RWPE1 (cell line): ENCODE results near the gene MAST2.

ENCODE experiments used
- CTCF ChIA-PET: fragments of 350-600 bp; sonication (Branson Sonifier 250); formaldehyde crosslinking; extraction: SDS; loops from one replicate; lab custom pipeline; 2021; lab: Yijun Ruan, JAX
- POLR2A ChIA-PET: fragments of 400-600 bp; formaldehyde crosslinking; extraction: SDS; loops from one replicate; lab custom pipeline; 2020; ENCODE audit warnings: antibody characterized with exemption; ENCODE audit not compliant: low non-redundant PET; lab: Yijun Ruan, JAX
- DNase-seq: peaks from one replicate; pipeline ENCODE4 v3.0.0; 2012; ENCODE audit warnings: low spot score
- H3K27ac ChIP-seq: fragments of 450-650 bp; 2 replicates; pipeline ENCODE4 v1.5.1; 2017
- TF ChIP-seq, protein P1 (sequence below): fragments of 450-650 bp; conservative IDR thresholded peaks from 2 replicates; pipeline ENCODE4 v1.5.1; 2017; ENCODE audit warnings: low read depth, mild to moderate bottlenecking

Gene MAST2

DNA sequence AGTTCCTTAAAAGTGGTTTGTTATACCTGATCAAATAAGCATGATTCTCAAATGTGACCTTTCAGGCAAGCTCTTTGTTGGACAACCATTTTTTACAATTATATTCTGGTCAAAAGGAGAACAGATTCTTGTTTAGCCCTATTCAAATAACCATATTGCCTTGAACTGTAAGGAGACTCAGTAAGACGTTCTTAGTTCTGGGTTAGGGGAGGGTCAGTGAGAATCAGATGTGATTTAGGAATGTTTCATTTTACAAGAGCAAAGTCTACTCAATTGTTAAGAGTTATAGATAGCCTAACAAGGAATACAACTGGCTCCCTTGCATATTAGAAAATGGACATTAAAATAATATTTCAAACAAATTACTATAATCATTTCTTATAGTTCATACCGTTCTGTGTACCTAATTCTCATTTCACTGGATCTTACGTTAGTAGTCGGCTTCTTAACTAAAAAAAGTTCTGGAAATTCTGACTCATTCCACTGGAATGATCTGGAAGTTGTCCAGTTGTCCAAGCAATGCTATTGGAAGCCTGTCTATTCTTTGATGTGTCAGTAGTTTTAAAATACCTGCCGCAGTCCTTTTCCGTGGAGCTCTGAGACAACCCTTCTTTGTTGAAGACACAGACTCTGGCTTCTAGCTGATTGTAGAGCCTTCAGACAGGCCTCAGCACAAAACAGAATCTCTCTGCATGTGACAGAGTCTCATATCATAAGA lies 88.8 kb downstream of the MAST2 start:
- CTCF ChIA-PET = no interaction called here
- TF ChIP-seq, protein P1, sequence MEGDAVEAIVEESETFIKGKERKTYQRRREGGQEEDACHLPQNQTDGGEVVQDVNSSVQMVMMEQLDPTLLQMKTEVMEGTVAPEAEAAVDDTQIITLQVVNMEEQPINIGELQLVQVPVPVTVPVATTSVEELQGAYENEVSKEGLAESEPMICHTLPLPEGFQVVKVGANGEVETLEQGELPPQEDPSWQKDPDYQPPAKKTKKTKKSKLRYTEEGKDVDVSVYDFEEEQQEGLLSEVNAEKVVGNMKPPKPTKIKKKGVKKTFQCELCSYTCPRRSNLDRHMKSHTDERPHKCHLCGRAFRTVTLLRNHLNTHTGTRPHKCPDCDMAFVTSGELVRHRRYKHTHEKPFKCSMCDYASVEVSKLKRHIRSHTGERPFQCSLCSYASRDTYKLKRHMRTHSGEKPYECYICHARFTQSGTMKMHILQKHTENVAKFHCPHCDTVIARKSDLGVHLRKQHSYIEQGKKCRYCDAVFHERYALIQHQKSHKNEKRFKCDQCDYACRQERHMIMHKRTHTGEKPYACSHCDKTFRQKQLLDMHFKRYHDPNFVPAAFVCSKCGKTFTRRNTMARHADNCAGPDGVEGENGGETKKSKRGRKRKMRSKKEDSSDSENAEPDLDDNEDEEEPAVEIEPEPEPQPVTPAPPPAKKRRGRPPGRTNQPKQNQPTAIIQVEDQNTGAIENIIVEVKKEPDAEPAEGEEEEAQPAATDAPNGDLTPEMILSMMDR = no peak
- DNase-seq = peak; percentile 84
- POLR2A ChIA-PET = no interaction called here
- H3K27ac ChIP-seq = no peak overlapping the region

GRCh38 chr1:45894331-45894730 lies 90.9 kb downstream of the MAST2 start:
- POLR2A ChIA-PET = no interaction called here
- TF ChIP-seq, protein P1 = no peak
- H3K27ac ChIP-seq = no peak overlapping the region
- CTCF ChIA-PET = no interaction called here
- DNase-seq = no peak

GRCh38 chr1:45894921-45895320 lies 91.5 kb downstream of the MAST2 start:
- DNase-seq = no peak
- TF ChIP-seq, protein P1 = no peak
- POLR2A ChIA-PET = interaction anchor here (0.7 kb wide), 1 partner anchor 8 kb away, joined by 3 read pairs; no protein-coding TSS in a partner anchor
- no peak overlapping the region for H3K27ac ChIP-seq
- CTCF ChIA-PET = no interaction called here

DNA sequence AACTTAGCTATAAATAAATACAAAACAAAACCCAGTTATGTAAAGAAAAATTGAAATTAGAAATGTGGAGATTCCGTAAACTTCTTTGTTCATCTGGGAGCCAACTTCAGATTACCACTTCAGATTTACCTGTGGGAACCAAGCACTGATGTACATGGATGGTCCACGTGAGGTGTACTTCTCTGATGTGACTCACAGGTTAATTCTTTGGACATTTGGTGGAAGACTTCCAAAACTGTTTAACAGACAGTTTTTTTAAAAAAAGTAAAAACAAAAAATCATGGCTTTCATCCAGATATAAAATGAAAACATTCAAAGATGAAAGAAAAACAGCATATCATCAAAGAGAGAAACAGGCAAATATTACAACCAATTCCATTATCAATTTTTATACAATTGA lies 92.0 kb downstream of the MAST2 start:
- ChIA-PET POLR2A (no interaction called here), CTCF (no interaction called here)
- TF ChIP-seq, protein P1 = no peak
- no peak overlapping the region for H3K27ac ChIP-seq
- no peak for DNase-seq

DNA sequence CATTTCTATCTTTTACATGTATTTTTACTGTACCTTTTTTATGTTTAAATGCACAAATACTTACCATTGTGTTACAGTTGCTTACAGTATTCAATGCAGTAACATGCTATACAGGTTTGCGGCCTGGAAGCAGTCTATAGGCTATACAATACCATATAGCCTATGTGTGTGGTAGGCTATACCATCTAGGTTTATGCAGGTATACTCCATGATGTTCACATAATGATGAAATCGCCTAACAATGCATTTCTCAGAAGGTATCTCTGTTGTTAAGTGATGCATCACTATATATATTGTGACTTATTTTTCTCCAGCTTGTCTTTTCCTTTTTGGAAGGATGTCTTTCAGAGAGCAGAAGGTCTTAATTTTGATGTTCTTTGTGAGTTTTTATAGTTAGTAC lies 103.5 kb downstream of the MAST2 start:
- no peak overlapping the region for H3K27ac ChIP-seq
- no peak for DNase-seq
- TF ChIP-seq, protein P1 = no peak
- CTCF ChIA-PET = no interaction called here
- POLR2A ChIA-PET = no interaction called here

DNA sequence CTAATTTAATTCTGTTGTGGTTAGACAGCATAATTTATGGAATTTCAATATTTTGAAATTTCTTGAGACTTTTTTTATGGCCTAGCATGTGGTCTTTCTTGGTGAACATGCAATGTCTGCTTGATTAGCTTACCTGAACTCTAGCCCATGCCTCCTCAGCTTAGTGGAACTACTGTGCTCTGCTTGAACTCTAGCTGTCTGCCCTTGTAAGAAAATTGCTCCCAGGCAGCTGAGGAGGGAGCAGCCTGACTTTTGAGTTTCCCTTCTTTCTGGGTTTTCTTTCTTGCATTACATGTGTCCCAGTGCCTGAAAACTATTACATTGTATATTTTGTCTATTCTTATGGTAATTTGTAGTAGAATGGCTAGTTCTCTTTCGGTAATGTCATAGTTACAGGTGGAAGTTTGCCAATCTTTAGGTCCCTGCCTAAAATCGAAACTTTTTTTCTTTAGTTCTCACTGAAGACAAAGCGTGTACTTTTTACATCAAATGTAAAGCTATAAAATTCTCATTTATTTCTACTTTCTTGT lies 105.3 kb downstream of the MAST2 start:
- TF ChIP-seq, protein P1 = no peak
- CTCF ChIA-PET = interaction anchor here (0.6 kb wide), 1 partner anchor 25 kb away, joined by 3 read pairs; no protein-coding TSS in a partner anchor
- no peak overlapping the region for H3K27ac ChIP-seq
- POLR2A ChIA-PET = interaction anchor here (0.6 kb wide), 1 partner anchor 159 kb away, joined by 4 read pairs; no protein-coding TSS in a partner anchor
- DNase-seq = no peak
